KOPT-K1 (cell line): ENCODE measurements around the gene INTS6.

Experiments used
- H3K27ac ChIP-seq: fragments of 200-600 bp; sonication (generic); 2 replicates; pipeline ENCODE4 v1.5.1; 2016; ENCODE audit warnings: antibody characterized with exemption, mild to moderate bottlenecking, low read depth, low read length; ENCODE audit not compliant: poor library complexity, severe bottlenecking
- H3K36me3 ChIP-seq: fragments of 200-600 bp; sonication (generic); 2 replicates; pipeline ENCODE4 v1.5.1; 2017; ENCODE audit warnings: antibody characterized with exemption, mild to moderate bottlenecking, low read length, moderate library complexity; ENCODE audit not compliant: insufficient read depth
- H3K9me3 ChIP-seq: fragments of 200-600 bp; sonication (generic); 2 replicates; pipeline ENCODE4 v1.5.1; 2017; ENCODE audit warnings: antibody characterized with exemption, low read length, mild to moderate bottlenecking; ENCODE audit not compliant: insufficient read depth, poor library complexity, severe bottlenecking

INTS6 gene

GRCh38 chr13:51397262-51397941 lies 55.4 kb downstream of the INTS6 start:
- no peaks in the 10 kb centered on the region for H3K9me3 ChIP-seq
- H3K27ac ChIP-seq = no peak overlapping the region
- H3K36me3 ChIP-seq = peaks cover 7% of the 10 kb centered on the region

- no peak overlapping the region for H3K27ac ChIP-seq
- peaks cover 7% of the 10 kb centered on the region for H3K36me3 ChIP-seq
- no peaks in the 10 kb centered on the region for H3K9me3 ChIP-seq
Observed at GRCh38 chr13:51396352-51396751, 56.5 kb downstream of the INTS6 start.

GRCh38 chr13:51394724-51395123 lies 58.1 kb downstream of the INTS6 start:
- Histone ChIP-seq H3K36me3 (peaks cover 5% of the 10 kb centered on the region), H3K9me3 (no peaks in the 10 kb centered on the region), H3K27ac (no peak overlapping the region)

GRCh38 chr13:51385114-51385513 lies 67.7 kb downstream of the INTS6 start:
- H3K27ac ChIP-seq = no peak overlapping the region
- peaks cover 43% of the 10 kb centered on the region for H3K36me3 ChIP-seq
- H3K9me3 ChIP-seq = no peaks in the 10 kb centered on the region

GRCh38 chr13:51380269-51380668 lies 72.6 kb downstream of the INTS6 start:
- no peak overlapping the region for H3K27ac ChIP-seq
- peaks cover 75% of the 10 kb centered on the region for H3K36me3 ChIP-seq
- no peaks in the 10 kb centered on the region for H3K9me3 ChIP-seq

- Histone ChIP-seq H3K27ac (no peak overlapping the region), H3K9me3 (no peaks in the 10 kb centered on the region), H3K36me3 (peaks cover 96% of the 10 kb centered on the region)
Observed at GRCh38 chr13:51373451-51373850, 79.4 kb downstream of the INTS6 start.

GRCh38 chr13:51371768-51372399 lies 81.0 kb downstream of the INTS6 start:
- peaks cover 97% of the 10 kb centered on the region for H3K36me3 ChIP-seq
- no peaks in the 10 kb centered on the region for H3K9me3 ChIP-seq
- no peak overlapping the region for H3K27ac ChIP-seq

GRCh38 chr13:51370811-51371210 lies 82.0 kb downstream of the INTS6 start:
- Histone ChIP-seq H3K36me3 (peaks cover 98% of the 10 kb centered on the region), H3K27ac (no peak overlapping the region)

GRCh38 chr13:51370116-51370515 lies 82.7 kb downstream of the INTS6 start:
- H3K27ac ChIP-seq = no peak overlapping the region
- H3K36me3 ChIP-seq = peaks cover 94% of the 10 kb centered on the region
- no peaks in the 10 kb centered on the region for H3K9me3 ChIP-seq

More at GRCh38 chr13:51370811-51371210, 82.0 kb downstream of the INTS6 start:
- no peaks in the 10 kb centered on the region for H3K9me3 ChIP-seq

GRCh38 chr13:51364404-51365008 lies 88.3 kb downstream of the INTS6 start:
- H3K27ac ChIP-seq = no peak overlapping the region
- H3K36me3 ChIP-seq = peaks cover 65% of the 10 kb centered on the region

GRCh38 chr13:51363625-51364024 lies 89.2 kb downstream of the INTS6 start:
- H3K9me3 ChIP-seq = no peaks in the 10 kb centered on the region
- H3K27ac ChIP-seq = no peak overlapping the region
- peaks cover 57% of the 10 kb centered on the region for H3K36me3 ChIP-seq

More at GRCh38 chr13:51364404-51365008, 88.3 kb downstream of the INTS6 start:
- H3K9me3 ChIP-seq = no peaks in the 10 kb centered on the region

- Histone ChIP-seq H3K27ac (no peak overlapping the region), H3K9me3 (no peaks in the 10 kb centered on the region), H3K36me3 (peaks cover 32% of the 10 kb centered on the region)
Observed at GRCh38 chr13:51361106-51361505, 91.7 kb downstream of the INTS6 start.

GRCh38 chr13:51360489-51360888 lies 92.3 kb downstream of the INTS6 start:
- Histone ChIP-seq H3K27ac (no peak overlapping the region), H3K9me3 (no peaks in the 10 kb centered on the region), H3K36me3 (peaks cover 29% of the 10 kb centered on the region)

GRCh38 chr13:51359352-51359751 lies 93.5 kb downstream of the INTS6 start:
- H3K27ac ChIP-seq = no peak overlapping the region
- H3K9me3 ChIP-seq = no peaks in the 10 kb centered on the region
- peaks cover 20% of the 10 kb centered on the region for H3K36me3 ChIP-seq

- H3K27ac ChIP-seq = no peak overlapping the region
- peaks cover 15% of the 10 kb centered on the region; the same call in 1 of the 2 replicates for H3K36me3 ChIP-seq
- no peaks in the 10 kb centered on the region for H3K9me3 ChIP-seq
Observed at GRCh38 chr13:51357928-51358595, 94.8 kb downstream of the INTS6 start.
